Keratinocyte (primary cell): ENCODE data around the gene KRTAP4-11.
"Not testable (repeated sequence)": the region's sequence is repeated elsewhere in the genome, so short reads cannot be mapped to it uniquely, and the experiment has no call there.

Experiments
- EZH2 ChIP-seq: IDR thresholded peaks from one replicate; pipeline ENCODE4 v1.6.1; 2012; ENCODE audit warnings: inconsistent platforms, mild to moderate bottlenecking, low read length, moderate library complexity
- TF ChIP-seq, protein P1 (sequence below), 3 experiments: IDR thresholded peaks in 1 of 3; conservative IDR thresholded peaks in 1 of 3; optimal IDR thresholded peaks in 1 of 3; 2 replicates in 2 of 3; 3 replicates in 1 of 3; pipeline versions ENCODE3 to v1.5.1; 2011; ENCODE audit warnings: low read length in 3 of 3, mild to moderate bottlenecking in 3 of 3, moderate library complexity in 2 of 3, control low read depth in 1 of 3, inconsistent platforms in 1 of 3; ENCODE audit not compliant: insufficient read depth in 2 of 3; ENCODE audit errors: extremely low read depth in 1 of 3

DNA sequence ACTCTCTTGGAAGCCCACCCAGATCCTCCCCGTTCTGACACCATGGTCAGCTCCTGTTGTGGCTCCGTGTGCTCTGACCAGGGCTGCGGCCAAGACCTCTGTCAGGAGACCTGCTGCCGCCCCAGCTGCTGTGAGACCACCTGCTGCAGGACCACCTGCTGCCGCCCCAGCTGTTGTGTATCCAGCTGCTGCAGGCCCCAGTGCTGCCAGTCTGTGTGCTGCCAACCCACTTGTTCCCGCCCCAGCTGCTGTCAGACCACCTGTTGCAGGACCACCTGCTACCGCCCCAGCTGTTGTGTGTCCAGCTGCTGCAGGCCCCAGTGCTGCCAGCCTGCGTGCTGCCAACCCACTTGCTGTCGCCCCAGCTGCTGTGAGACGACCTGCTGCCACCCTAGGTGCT is 12.8 kb downstream of the KRTAP4-11 start, which contains the start of gene KRTAP4-9:
- TF ChIP-seq, protein P1, sequence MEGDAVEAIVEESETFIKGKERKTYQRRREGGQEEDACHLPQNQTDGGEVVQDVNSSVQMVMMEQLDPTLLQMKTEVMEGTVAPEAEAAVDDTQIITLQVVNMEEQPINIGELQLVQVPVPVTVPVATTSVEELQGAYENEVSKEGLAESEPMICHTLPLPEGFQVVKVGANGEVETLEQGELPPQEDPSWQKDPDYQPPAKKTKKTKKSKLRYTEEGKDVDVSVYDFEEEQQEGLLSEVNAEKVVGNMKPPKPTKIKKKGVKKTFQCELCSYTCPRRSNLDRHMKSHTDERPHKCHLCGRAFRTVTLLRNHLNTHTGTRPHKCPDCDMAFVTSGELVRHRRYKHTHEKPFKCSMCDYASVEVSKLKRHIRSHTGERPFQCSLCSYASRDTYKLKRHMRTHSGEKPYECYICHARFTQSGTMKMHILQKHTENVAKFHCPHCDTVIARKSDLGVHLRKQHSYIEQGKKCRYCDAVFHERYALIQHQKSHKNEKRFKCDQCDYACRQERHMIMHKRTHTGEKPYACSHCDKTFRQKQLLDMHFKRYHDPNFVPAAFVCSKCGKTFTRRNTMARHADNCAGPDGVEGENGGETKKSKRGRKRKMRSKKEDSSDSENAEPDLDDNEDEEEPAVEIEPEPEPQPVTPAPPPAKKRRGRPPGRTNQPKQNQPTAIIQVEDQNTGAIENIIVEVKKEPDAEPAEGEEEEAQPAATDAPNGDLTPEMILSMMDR (optimal IDR thresholded peaks at IDR 0.05 in 1 of 3, IDR thresholded peaks at IDR 0.05 in 1 of 3, conservative IDR thresholded peaks at IDR 0.05 in 1 of 3; ENCODE audit: extremely low read depth in 1 of 3, insufficient read depth in 2 of 3, low read length in 3 of 3): not testable (repeated sequence)
- TF ChIP-seq EZH2: not testable (repeated sequence)
